Activated T-helper 17 cell treated with anti-CD3 and anti-CD28 coated beads, Interleukin-2, amount 50 U/mL, for 72 hours (primary cell): ENCODE results near the gene ANO9. TPM values are rescaled to one million over a fixed set of nuclear protein-coding genes. Genes with fewer than 3 reads are reported as not detected.
"Not testable (repeated sequence)": the region's sequence is repeated elsewhere in the genome, so short reads cannot be mapped to it uniquely, and the experiment has no call there.

Source experiments
- ATAC-seq: fragments of 150-1000 bp; cut with Tn5 transposase; replicated peaks from 2 replicates; pipeline ENCODE4 v1.10.0; 2021; ENCODE audit warnings: mild to moderate bottlenecking, moderate library complexity
- H3K27ac Mint-ChIP-seq: one replicate; pipeline ENCODE4 v1.8.0; 2022; ENCODE audit warnings: mixed read lengths
- H3K27me3 Mint-ChIP-seq: one replicate; pipeline ENCODE4 v1.8.0; 2022; ENCODE audit warnings: mixed read lengths
- H3K36me3 Mint-ChIP-seq: one replicate; pipeline ENCODE4 v1.8.0; 2022; ENCODE audit warnings: low read depth, mild to moderate bottlenecking, mixed read lengths
- H3K4me1 Mint-ChIP-seq: one replicate; pipeline ENCODE4 v1.8.0; 2022; ENCODE audit warnings: mixed read lengths
- H3K4me3 Mint-ChIP-seq: one replicate; pipeline ENCODE4 v1.8.0; 2022; ENCODE audit warnings: mild to moderate bottlenecking, mixed read lengths
- H3K9me3 Mint-ChIP-seq: one replicate; pipeline ENCODE4 v1.8.0; 2022; ENCODE audit warnings: mixed read lengths
- total RNA-seq, 2 donors: library from RNA; stranded (reverse); gene quantifications; one replicate each; pipeline ENCODE4 v1.2.3, GENCODE V29; 2022

ANO9 gene
- total RNA-seq, 2 donors from 2014 or later = 36.0 to 119 TPM

GRCh38 chr11:424766-425165 is 17.0 kb downstream of the ANO9 start:
- peaks cover 24% of the 10 kb centered on the region for H3K36me3 Mint-ChIP-seq
- not testable (repeated sequence) for H3K4me1 Mint-ChIP-seq, ATAC-seq, H3K27ac Mint-ChIP-seq, H3K27me3 Mint-ChIP-seq, H3K9me3 Mint-ChIP-seq, H3K4me3 Mint-ChIP-seq

GRCh38 chr11:424232-424631 is 17.6 kb downstream of the ANO9 start:
- no peaks in the 10 kb centered on the region for H3K27me3 Mint-ChIP-seq
- peaks cover 24% of the 10 kb centered on the region for H3K36me3 Mint-ChIP-seq
- no peak overlapping the region for H3K27ac Mint-ChIP-seq

GRCh38 chr11:422249-422656 is 19.6 kb downstream of the ANO9 start:
- H3K4me1 Mint-ChIP-seq = peaks cover 5% of the 10 kb centered on the region
- H3K27me3 Mint-ChIP-seq = no peaks in the 10 kb centered on the region
- peaks cover 17% of the 10 kb centered on the region for H3K36me3 Mint-ChIP-seq
- H3K4me3 Mint-ChIP-seq = no peak overlapping the region
- no peak for ATAC-seq
- no peak overlapping the region for H3K27ac Mint-ChIP-seq
- no peaks in the 10 kb centered on the region for H3K9me3 Mint-ChIP-seq

More at GRCh38 chr11:424232-424631, 17.6 kb downstream of the ANO9 start:
- no peaks in the 10 kb centered on the region for H3K9me3 Mint-ChIP-seq
- H3K4me1 Mint-ChIP-seq = peaks cover 5% of the 10 kb centered on the region
- ATAC-seq = no peak
- H3K4me3 Mint-ChIP-seq = no peak overlapping the region

DNA sequence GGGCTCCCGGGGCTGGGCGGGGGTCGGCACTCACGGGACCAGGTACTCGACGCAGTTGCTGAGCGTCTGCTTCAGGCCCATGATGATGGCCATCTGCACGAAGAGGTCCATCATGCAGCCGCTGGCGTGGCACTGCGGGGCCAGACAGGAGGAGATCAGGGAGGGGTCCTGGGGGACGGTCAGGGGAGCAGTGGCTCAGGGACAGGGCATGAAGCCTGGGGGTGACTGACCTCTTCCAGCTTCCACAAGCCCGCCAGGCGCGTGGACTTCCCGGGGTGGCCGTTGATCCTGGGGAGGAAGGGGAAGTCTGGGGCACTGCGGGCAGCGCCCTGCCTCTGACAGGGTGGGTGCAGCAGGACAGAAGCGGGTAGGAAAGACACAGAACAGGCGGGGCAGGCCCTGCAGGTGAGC is 20.9 kb downstream of the ANO9 start:
- no peaks in the 10 kb centered on the region for H3K9me3 Mint-ChIP-seq
- H3K4me3 Mint-ChIP-seq = no peak overlapping the region
- H3K36me3 Mint-ChIP-seq = peaks cover 14% of the 10 kb centered on the region
- peaks cover 9% of the 10 kb centered on the region for H3K4me1 Mint-ChIP-seq
- H3K27me3 Mint-ChIP-seq = no peaks in the 10 kb centered on the region
- no peak overlapping the region for H3K27ac Mint-ChIP-seq
- ATAC-seq = no peak

- Mint-ChIP-seq H3K27ac (no peak overlapping the region), H3K36me3 (peaks cover 12% of the 10 kb centered on the region), H3K4me3 (no peak overlapping the region), H3K27me3 (no peaks in the 10 kb centered on the region), H3K4me1 (peaks cover 9% of the 10 kb centered on the region), H3K9me3 (no peaks in the 10 kb centered on the region)
- no peak for ATAC-seq
Observed at GRCh38 chr11:420054-420910, 21.5 kb downstream of the ANO9 start.

GRCh38 chr11:419248-420005 is 22.4 kb downstream of the ANO9 start:
- Mint-ChIP-seq H3K36me3 (peaks cover 3% of the 10 kb centered on the region), H3K4me3 (no peak overlapping the region), H3K4me1 (peaks cover 11% of the 10 kb centered on the region), H3K27me3 (no peaks in the 10 kb centered on the region), H3K27ac (no peak overlapping the region), H3K9me3 (no peaks in the 10 kb centered on the region)
- no peak for ATAC-seq

DNA sequence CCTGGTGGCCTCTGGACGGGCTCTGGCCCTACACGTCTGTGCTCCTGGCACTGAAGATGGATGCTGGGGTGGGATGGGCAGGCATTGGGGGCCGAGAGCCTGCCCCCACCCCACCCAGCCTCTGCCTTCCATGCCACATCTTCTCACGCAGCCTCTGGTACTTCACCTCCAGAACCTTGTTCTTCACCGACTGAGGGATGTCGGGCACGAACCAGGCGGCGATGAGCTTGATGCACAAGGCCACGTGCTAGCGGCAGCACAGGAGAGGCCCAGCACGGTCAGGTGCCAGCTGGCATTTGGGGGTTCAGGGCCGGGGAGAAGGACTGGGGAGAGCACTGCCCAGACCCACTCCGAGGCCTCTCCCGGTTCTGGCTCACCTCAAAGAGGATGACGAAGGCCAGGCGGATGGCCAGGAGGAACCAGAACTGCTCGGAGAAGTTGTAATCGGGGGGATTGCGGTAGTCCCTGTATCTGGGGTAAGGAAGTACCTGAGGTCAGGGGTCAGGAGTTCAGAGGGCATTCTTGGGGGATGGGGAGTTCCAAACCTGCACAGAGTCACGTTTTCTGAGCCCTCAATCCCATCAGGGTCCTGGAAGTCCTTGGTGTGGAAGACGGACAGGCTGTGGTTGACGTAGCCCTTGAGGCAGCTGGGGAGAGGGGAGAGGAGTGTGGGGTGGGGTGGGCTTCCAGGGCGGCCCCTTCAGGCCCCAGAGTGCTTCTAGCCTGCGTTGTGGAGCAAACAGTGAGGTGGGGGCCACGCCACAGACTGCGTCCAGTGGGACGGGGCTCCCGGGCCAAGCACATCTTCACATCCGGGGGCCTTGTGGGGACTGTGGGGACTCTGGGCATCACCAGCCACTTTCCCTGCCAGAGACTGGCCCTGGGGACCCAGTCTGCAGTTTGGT is 23.2 kb downstream of the ANO9 start:
- no peak overlapping the region for H3K4me3 Mint-ChIP-seq
- H3K27me3 Mint-ChIP-seq = no peaks in the 10 kb centered on the region
- no peak for ATAC-seq
- no peak overlapping the region for H3K27ac Mint-ChIP-seq
- peaks cover 13% of the 10 kb centered on the region for H3K4me1 Mint-ChIP-seq
- no peaks in the 10 kb centered on the region for H3K9me3 Mint-ChIP-seq
- H3K36me3 Mint-ChIP-seq = no peaks in the 10 kb centered on the region

- peak overlapping the region; percentile 58 for H3K4me3 Mint-ChIP-seq
- peaks cover 18% of the 10 kb centered on the region for H3K4me1 Mint-ChIP-seq
- no peaks in the 10 kb centered on the region for H3K27me3 Mint-ChIP-seq
- H3K9me3 Mint-ChIP-seq = no peaks in the 10 kb centered on the region
- H3K27ac Mint-ChIP-seq = no peak overlapping the region
- no peak for ATAC-seq
- no peaks in the 10 kb centered on the region for H3K36me3 Mint-ChIP-seq
Observed at GRCh38 chr11:417652-418342, 24.0 kb downstream of the ANO9 start.

DNA sequence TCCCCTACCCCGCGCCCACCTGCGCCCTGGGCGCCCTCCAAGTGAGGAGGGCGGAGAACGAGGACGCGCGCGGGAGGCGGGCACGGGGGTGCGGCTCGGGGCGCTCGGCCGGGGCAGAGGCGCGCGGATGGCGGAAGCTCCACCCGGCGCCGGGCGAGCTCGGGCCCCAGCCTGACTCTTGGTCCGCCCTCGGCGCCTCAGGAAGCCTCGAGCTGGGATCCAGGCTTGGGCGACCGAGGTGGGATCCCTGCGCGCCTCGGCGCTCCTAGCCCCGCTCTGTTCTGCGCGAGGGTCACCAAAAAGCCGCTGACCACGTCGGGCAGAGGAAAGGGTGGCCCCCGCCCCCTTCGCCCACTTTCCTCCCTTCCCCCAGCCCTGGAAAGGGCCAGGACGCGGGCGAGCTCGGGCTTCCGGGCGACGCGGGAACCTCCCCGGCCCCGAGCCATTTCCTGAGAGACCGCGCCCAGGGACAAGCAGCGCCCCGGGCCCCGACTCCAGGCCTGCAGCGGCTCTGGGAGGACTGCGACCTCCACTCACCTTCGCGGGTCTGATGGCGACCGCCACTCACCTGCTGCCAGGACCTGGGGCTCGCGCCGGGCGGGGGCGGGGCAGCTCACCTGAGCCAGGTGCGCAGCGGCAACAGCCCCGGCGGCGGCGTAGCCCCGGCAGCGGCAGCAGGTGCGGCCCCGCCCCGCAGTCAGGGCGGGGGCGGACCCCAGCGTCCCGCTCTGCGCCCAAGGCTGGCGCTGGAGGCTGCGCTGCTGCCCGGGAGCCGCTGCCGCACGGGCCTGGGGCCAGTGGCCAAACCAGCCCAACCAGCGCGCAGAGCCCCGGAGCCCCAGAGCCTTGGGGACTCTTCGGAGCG is 24.8 kb downstream of the ANO9 start:
- no peak overlapping the region for H3K27ac Mint-ChIP-seq
- H3K27me3 Mint-ChIP-seq = no peaks in the 10 kb centered on the region
- peak overlapping the region; percentile 90 for H3K4me3 Mint-ChIP-seq

DNA sequence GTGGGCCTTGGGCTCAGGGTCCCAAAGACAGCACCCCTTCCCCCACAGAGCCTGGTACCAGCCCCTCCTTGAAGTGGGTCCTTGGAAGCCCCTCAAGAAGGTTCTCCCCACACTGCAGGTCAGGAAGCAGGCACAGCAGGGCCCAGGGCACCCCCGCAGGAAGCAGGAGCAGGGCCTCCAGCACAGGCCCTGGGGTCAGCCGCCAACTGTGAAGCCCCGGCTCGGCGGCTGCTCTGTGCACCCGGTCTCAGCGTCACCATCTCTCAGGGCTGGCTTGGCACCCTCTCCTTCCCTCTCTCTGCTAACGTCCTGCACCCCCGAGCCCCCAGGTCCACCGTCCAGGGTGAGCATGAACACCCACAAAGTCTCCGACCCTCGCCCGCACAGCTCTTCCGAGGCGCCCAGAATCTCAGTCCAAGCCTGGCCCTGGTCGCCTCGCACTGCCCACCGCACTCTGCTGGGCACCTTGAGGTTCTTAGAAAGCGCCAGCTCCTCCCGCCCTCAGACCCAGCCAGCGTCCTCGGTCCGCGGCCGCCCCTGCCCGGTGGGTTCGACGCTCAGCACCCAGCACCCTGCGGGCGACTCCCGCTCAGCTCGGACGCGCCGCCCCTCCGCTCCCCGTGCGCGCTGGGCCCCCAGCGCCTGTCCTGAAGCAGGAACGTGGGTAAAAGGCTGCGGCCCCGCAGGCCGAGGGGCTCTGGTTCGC is 25.6 kb downstream of the ANO9 start:
- H3K27ac Mint-ChIP-seq = peak overlapping the region; percentile 61
- ATAC-seq = peak; percentile 23
- H3K4me1 Mint-ChIP-seq = peaks cover 18% of the 10 kb centered on the region
- H3K4me3 Mint-ChIP-seq = peak overlapping the region; percentile 90
- no peaks in the 10 kb centered on the region for H3K9me3 Mint-ChIP-seq
- H3K27me3 Mint-ChIP-seq = no peaks in the 10 kb centered on the region
- no peaks in the 10 kb centered on the region for H3K36me3 Mint-ChIP-seq

More for the DNA sequence above, 24.8 kb downstream of the ANO9 start:
- H3K36me3 Mint-ChIP-seq = no peaks in the 10 kb centered on the region
- no peaks in the 10 kb centered on the region for H3K9me3 Mint-ChIP-seq
- ATAC-seq = peak; percentile 60
- H3K4me1 Mint-ChIP-seq = peaks cover 18% of the 10 kb centered on the region

DNA sequence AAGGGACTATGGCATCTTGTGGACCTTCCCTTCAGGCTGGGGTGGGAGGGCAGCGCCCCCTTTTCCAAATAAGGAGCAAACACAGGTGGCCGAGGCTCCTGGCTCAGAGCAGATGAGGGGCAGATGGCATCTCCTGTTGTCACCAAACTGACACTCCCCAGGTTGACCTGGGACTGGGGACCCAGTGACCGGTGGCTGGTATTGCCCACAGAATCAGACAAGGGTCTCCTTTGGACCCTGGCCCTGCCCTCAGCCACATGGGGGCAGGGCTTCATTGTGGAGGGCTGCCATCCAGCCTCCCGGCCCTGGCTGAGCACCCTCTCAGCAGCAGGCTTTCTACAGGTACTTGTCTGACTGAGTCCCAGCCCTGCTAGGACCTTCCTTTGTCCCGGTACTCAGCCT is 26.2 kb downstream of the ANO9 start:
- no peak for ATAC-seq
- no peaks in the 10 kb centered on the region for H3K27me3 Mint-ChIP-seq
- H3K36me3 Mint-ChIP-seq = no peaks in the 10 kb centered on the region
- H3K9me3 Mint-ChIP-seq = no peaks in the 10 kb centered on the region
- H3K27ac Mint-ChIP-seq = peak overlapping the region; percentile 61
- peaks cover 18% of the 10 kb centered on the region for H3K4me1 Mint-ChIP-seq
- H3K4me3 Mint-ChIP-seq = peak overlapping the region; percentile 90

DNA sequence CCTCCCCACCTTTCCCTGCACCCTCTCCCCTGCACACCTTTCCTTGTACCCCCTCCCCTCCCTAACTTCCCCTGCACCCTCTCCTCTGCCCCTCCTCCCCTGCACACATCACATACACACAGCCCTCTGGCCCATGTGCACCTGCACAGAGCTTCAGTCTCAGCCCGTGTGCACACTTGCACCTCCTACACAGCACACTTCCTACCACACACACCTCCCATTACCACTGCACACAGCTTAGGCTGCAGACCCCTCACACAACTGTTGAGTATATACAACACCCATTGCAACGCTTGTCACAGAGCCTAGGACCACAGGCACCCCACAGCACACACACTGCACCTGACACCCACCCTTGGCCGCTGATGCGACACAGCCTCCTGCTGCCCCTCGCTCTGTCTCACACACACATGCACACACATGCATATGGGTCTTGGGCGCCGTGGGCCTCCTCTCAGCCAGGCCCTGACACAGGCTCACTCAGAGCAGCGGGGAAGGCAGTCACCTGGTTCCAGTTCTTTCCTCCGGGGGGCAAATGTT is 27.4 kb downstream of the ANO9 start:
- Mint-ChIP-seq H3K9me3 (no peaks in the 10 kb centered on the region), H3K36me3 (no peaks in the 10 kb centered on the region), H3K27ac (peak overlapping the region; percentile 61), H3K27me3 (no peaks in the 10 kb centered on the region), H3K4me3 (peak overlapping the region; percentile 90), H3K4me1 (peaks cover 18% of the 10 kb centered on the region)
- ATAC-seq = peak; percentile 41
